HepG2 (cell line): Measurements from ENCODE around the gene ATP8A2. TPM values are rescaled to one million over a fixed set of nuclear protein-coding genes. Genes with fewer than 3 reads are reported as not detected.

Experiments used
- ATAC-seq: fragments of 200-7000 bp; cut with Tn5 transposase; 3 replicates; pipeline ENCODE4 v1.9.1; 2020; ENCODE audit warnings: mild to moderate bottlenecking, moderate library complexity
- BruUV-seq: library from RNA; stranded (reverse); fragments of 400-500 nt; replicated peaks from 2 replicates; lab custom pipeline; 2021; lab: Mats Ljungman, UMichigan
- CTCF ChIA-PET: fragments of 300-600 bp; formaldehyde crosslinking; extraction: SDS; loops from one replicate; lab custom pipeline; 2021; ENCODE audit warnings: low total read pairs, inconsistent platforms, low intra/inter-chr PET ratio; lab: Yijun Ruan, JAX
- POLR2A ChIA-PET: fragments of 350-600 bp; sonication (Branson Sonifier 250); formaldehyde crosslinking; loops from one replicate; lab custom pipeline; 2020; ENCODE audit warnings: antibody characterized with exemption, inconsistent platforms; lab: Yijun Ruan, JAX
- DNase-seq: peaks from one replicate; pipeline ENCODE4 v3.0.0-alpha.2; 2015; ENCODE audit warnings: low spot score
- FAIRE-seq: peaks from 3 replicates; lab custom pipeline; 2011; peaks lifted over from hg19 to GRCh38; lab: Jason Lieb, UNC
- H2AFZ ChIP-seq: one replicate; pipeline ENCODE4 v1.6.1; 2011; ENCODE audit warnings: low read length, inconsistent platforms
- H3K27ac ChIP-seq: fragments of 300-600 bp; 3 replicates; pipeline ENCODE4 v1.8.0; 2011; ENCODE audit warnings: mixed run types, mild to moderate bottlenecking, mixed read lengths, low read length, inconsistent platforms; ENCODE audit not compliant: insufficient read depth; ENCODE audit errors: extremely low read length
- H3K27me3 ChIP-seq, 2 experiments: fragments of 200-600 bp in 1 of 2; 2 replicates in 1 of 2; 3 replicates in 1 of 2; pipeline versions ENCODE4 v1.6.0 to v1.8.0; 2011; ENCODE audit warnings: low read length in 2 of 2, mild to moderate bottlenecking in 2 of 2, moderate library complexity in 2 of 2, inconsistent platforms in 1 of 2; ENCODE audit not compliant: insufficient read depth in 2 of 2, control insufficient read depth in 1 of 2
- H3K36me3 ChIP-seq, 2 experiments: fragments of 200-600 bp in 1 of 2; replicated peaks in 1 of 2; 2 replicates in 1 of 2; 3 replicates in 1 of 2; pipeline versions ENCODE4 v1.5.1 to v1.8.0; 2011; ENCODE audit warnings: low read length in 2 of 2, inconsistent platforms in 1 of 2; ENCODE audit not compliant: insufficient read depth in 2 of 2, control insufficient read depth in 1 of 2
- H3K4me1 ChIP-seq: 2 replicates; pipeline ENCODE4 v1.5.1; 2012; ENCODE audit warnings: low read length, inconsistent platforms; ENCODE audit not compliant: insufficient read depth
- H3K4me2 ChIP-seq: 2 replicates; pipeline ENCODE4 v1.6.0; 2011; ENCODE audit warnings: low read depth, low read length, inconsistent platforms
- H3K4me3 ChIP-seq, 3 experiments: fragments of 200-600 bp in 1 of 3; sonication (generic), shearing (Covaris generic) in 1 of 3; replicated peaks in 1 of 3; 2 replicates each; pipeline ENCODE4 v1.5.1; 2011 to 2016; ENCODE audit warnings: low read length in 3 of 3, inconsistent platforms in 2 of 3, low read depth in 2 of 3, mild to moderate bottlenecking in 2 of 3, control low read depth in 1 of 3, mixed read lengths in 1 of 3; ENCODE audit not compliant: insufficient read depth in 1 of 3
- H3K79me2 ChIP-seq: one replicate; pipeline ENCODE4 v1.6.1; 2011; ENCODE audit warnings: low read length, inconsistent platforms; ENCODE audit not compliant: insufficient read depth
- H3K9ac ChIP-seq: 2 replicates; pipeline ENCODE4 v1.6.0; 2011; ENCODE audit warnings: mild to moderate bottlenecking, low read depth, low read length, inconsistent platforms; ENCODE audit not compliant: insufficient read depth
- H3K9me3 ChIP-seq: 2 replicates; pipeline ENCODE4 v1.5.1; 2012; ENCODE audit warnings: mild to moderate bottlenecking, low read length
- H4K20me1 ChIP-seq: 2 replicates; pipeline ENCODE4 v1.6.0; 2011; ENCODE audit warnings: inconsistent platforms, mild to moderate bottlenecking, low read length, moderate library complexity; ENCODE audit not compliant: insufficient read depth
- AHDC1 ChIP-seq: sonication (generic); formaldehyde crosslinking; IDR thresholded peaks from 2 replicates; pipeline ENCODE4 v1.5.1; 2020; ENCODE audit warnings: mild to moderate bottlenecking, missing genetic modification reagents, borderline replicate concordance
- ASH2L ChIP-seq: fragments of 300-600, 200-600 bp; sonication (generic); IDR thresholded peaks from 2 replicates; pipeline ENCODE4 v1.7.0; 2017; ENCODE audit warnings: low read depth, mild to moderate bottlenecking, moderate library complexity, mixed read lengths, low read length; ENCODE audit not compliant: insufficient read length
- CBX1 ChIP-seq: IDR thresholded peaks from one replicate; pipeline ENCODE4 v1.6.1; 2016; ENCODE audit warnings: antibody characterized with exemption, low read depth
- FOSL2 ChIP-seq: sonication (generic); formaldehyde crosslinking; IDR thresholded peaks from 2 replicates; pipeline ENCODE4 v1.4.0; 2020; ENCODE audit warnings: missing genetic modification reagents
- KLF9 ChIP-seq: IDR thresholded peaks from 2 replicates; pipeline ENCODE4 v1.6.1; 2016; ENCODE audit warnings: low read depth
- MXD4 ChIP-seq: IDR thresholded peaks from 2 replicates; pipeline ENCODE4 v1.6.1; 2016; ENCODE audit warnings: mild to moderate bottlenecking, missing biosample characterization, missing genetic modification reagents
- NCOA1 ChIP-seq: sonication (generic); formaldehyde crosslinking; IDR thresholded peaks from 2 replicates; pipeline ENCODE4 v1.9.0; 2021; ENCODE audit warnings: missing genetic modification reagents
- NCOA5 ChIP-seq: sonication (generic); formaldehyde crosslinking; IDR thresholded peaks from 2 replicates; pipeline ENCODE4 v1.4.0; 2020; ENCODE audit warnings: missing genetic modification reagents
- NR0B2 ChIP-seq: sonication (generic); formaldehyde crosslinking; IDR thresholded peaks from 2 replicates; pipeline ENCODE4 v1.4.0; 2020; ENCODE audit warnings: mild to moderate bottlenecking, missing genetic modification reagents
- PHF5A ChIP-seq: IDR thresholded peaks from one replicate; pipeline ENCODE4 v1.6.1; 2018; ENCODE audit warnings: low read depth, missing genetic modification reagents; ENCODE audit not compliant: unreplicated experiment
- PLSCR1 ChIP-seq: sonication (generic); formaldehyde crosslinking; IDR thresholded peaks from 2 replicates; pipeline ENCODE4 v1.5.0; 2020; ENCODE audit warnings: missing genetic modification reagents, mild to moderate bottlenecking, borderline replicate concordance
- RBAK ChIP-seq: sonication (generic); formaldehyde crosslinking; IDR thresholded peaks from 2 replicates; pipeline ENCODE4 v1.5.1; 2020; ENCODE audit warnings: mild to moderate bottlenecking, missing genetic modification reagents
- SMAD3 ChIP-seq: sonication (generic); formaldehyde crosslinking; IDR thresholded peaks from 2 replicates; pipeline ENCODE4 v1.4.0; 2020; ENCODE audit warnings: missing genetic modification reagents
- TEAD2 ChIP-seq: sonication (generic); formaldehyde crosslinking; IDR thresholded peaks from 2 replicates; pipeline ENCODE4 v1.9.0; 2021; ENCODE audit warnings: missing genetic modification reagents
- ZFP36L2 ChIP-seq: sonication (generic); formaldehyde crosslinking; IDR thresholded peaks from 2 replicates; pipeline ENCODE4 v1.4.0; 2020; ENCODE audit warnings: missing genetic modification reagents
- ZMAT5 ChIP-seq: sonication (generic); formaldehyde crosslinking; IDR thresholded peaks from 2 replicates; pipeline ENCODE4 v1.5.0; 2020; ENCODE audit warnings: mild to moderate bottlenecking, low read depth, missing genetic modification reagents, borderline replicate concordance
- ZNF317 ChIP-seq: sonication (generic); formaldehyde crosslinking; IDR thresholded peaks from 2 replicates; pipeline ENCODE4 v1.5.0; 2020; ENCODE audit warnings: mild to moderate bottlenecking, missing genetic modification reagents
- ZNF367 ChIP-seq: sonication (generic); formaldehyde crosslinking; IDR thresholded peaks from 2 replicates; pipeline ENCODE4 v1.4.0; 2020; ENCODE audit warnings: missing genetic modification reagents, borderline replicate concordance
- WGBS: methylation state at CpG from one replicate; pipeline ENCODE4 v1.1.6; 2017; ENCODE audit warnings: low lambda C conversion rate; 5-methylcytosine and 5-hydroxymethylcytosine counted together
- in situ Hi-C: cut with HindIII; loops from 2 replicates; pipeline ENCODE4 v1.10.0; 2017; ENCODE audit warnings: low pct_unique_long_range_greater_than_20kb; ENCODE audit not compliant: extremely low pct_ligation_motif_present
- intact Hi-C: fragments of 100-400 bp; cut with micrococcal nuclease; formaldehyde crosslinking; loops from one replicate; pipeline ENCODE4 v1.10.0; 2022; ENCODE audit not compliant: unreplicated experiment
- polyA plus RNA-seq, 8 experiments: library from polyadenylated mRNA; depleted of rRNA in 3 of 8; stranded (reverse) in 7 of 8; unstranded in 1 of 8; fragments of >200 nt; fragmentation: Illumina TruSeq in 4 of 8; extraction: Trizol in 4 of 8; gene quantifications; 2 replicates each; pipeline versions ENCODE4 v1.2.1 to v1.2.3, GENCODE V29; 2011 to 2016; ENCODE audit warnings: low read depth in 4 of 8, missing spikeins in 1 of 8, mixed read lengths in 1 of 8; ENCODE audit not compliant: insufficient read depth in 1 of 8
- total RNA-seq, 5 experiments: library from RNA; depleted of rRNA; stranded (reverse); fragments of >200 nt; fragmentation: Illumina TruSeq; extraction: Trizol; gene quantifications; 2 replicates each; pipeline ENCODE4 v1.2.3, GENCODE V29; 2016; ENCODE audit warnings: low read depth in 1 of 5

ATP8A2 gene
- total and polyA plus RNA-seq, 2 of the 13 experiments (the other 11 are each of a cell fraction or from before 2014, with no cell fraction given) = 0.09 TPM; not detected in 1

GRCh38 chr13:25746131-25746530 lies 374.4 kb downstream of the ATP8A2 start:
- no peak overlapping the region for H3K9ac ChIP-seq
- H3K79me2 ChIP-seq = no peaks in the 10 kb centered on the region
- H3K36me3 ChIP-seq = no peaks in the 10 kb centered on the region
- H3K4me3 ChIP-seq = no peak overlapping the region
- no peak overlapping the region for H3K27ac ChIP-seq
- FAIRE-seq (no peak), ATAC-seq (no peak), DNase-seq (no peak)
- peaks cover 0 to 5% of the 10 kb centered on the region in 2 experiments; a peak in 1 of 5 replicates for H3K27me3 ChIP-seq
- no peak overlapping the region for H3K4me2 ChIP-seq
- WGBS = 0% methylated on average over 3 of the region's 3 CpGs
- in situ Hi-C loops (no loop called here), intact Hi-C loops (no loop called here)
- BruUV-seq = no TSS peak
- H4K20me1 ChIP-seq = no peaks in the 10 kb centered on the region
- no peaks in the 10 kb centered on the region for H3K9me3 ChIP-seq
- H2AFZ ChIP-seq = no peak overlapping the region
- CTCF ChIA-PET = no interaction called here
- no peaks in the 10 kb centered on the region for H3K4me1 ChIP-seq
- POLR2A ChIA-PET = no interaction called here
- TF ChIP-seq ASH2L (no peak), PLSCR1 (no peak), NCOA5 (CRISPR knock-in tag) (no peak), MXD4 (CRISPR knock-in tag) (no peak), ZNF367 (CRISPR knock-in tag) (no peak), NCOA1 (CRISPR knock-in tag) (no peak), ZFP36L2 (CRISPR knock-in tag) (no peak), TEAD2 (CRISPR knock-in tag) (no peak), KLF9 (CRISPR knock-in tag) (no peak), AHDC1 (no peak), CBX1 (no peak), ZMAT5 (no peak), PHF5A (CRISPR knock-in tag) (no peak), ZNF317 (CRISPR knock-in tag) (no peak), FOSL2 (CRISPR knock-in tag) (no peak), NR0B2 (CRISPR knock-in tag) (no peak), RBAK (no peak), SMAD3 (CRISPR knock-in tag) (no peak)
